GM19099 (cell line): ENCODE measurements around the gene PEAK1.

Source experiments
- POLR2A ChIP-seq: IDR thresholded peaks from 3 replicates; pipeline ENCODE4 v1.6.1; 2011; ENCODE audit warnings: low read depth; ENCODE audit not compliant: insufficient read length; ENCODE audit errors: extremely low read depth

The PEAK1 gene

GRCh38 chr15:77395013-77395774 lies 24.7 kb downstream of the PEAK1 start:
- no peak for TF ChIP-seq POLR2A

DNA sequence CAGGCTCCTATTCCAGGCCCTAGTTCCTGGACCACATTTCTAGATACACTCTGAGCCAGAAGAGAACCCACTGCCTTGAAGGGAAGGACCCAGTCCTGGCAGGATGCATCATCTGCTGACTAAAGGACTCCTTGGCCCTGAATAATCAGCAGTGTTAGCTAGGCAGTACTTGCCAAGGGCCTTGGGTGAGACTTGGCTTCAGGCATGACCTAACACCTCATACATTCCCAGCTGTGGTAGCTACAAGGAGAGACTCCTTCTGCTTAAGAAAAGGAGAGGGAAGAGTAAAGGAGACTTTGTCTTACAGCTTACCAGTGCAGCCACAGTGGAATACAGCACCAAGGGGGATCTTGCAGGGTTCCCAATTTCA lies 26.4 kb downstream of the PEAK1 start:
- no peak for TF ChIP-seq POLR2A

GRCh38 chr15:77392762-77393470 lies 27.0 kb downstream of the PEAK1 start:
- no peak for TF ChIP-seq POLR2A

GRCh38 chr15:77391372-77391951 lies 28.4 kb downstream of the PEAK1 start:
- TF ChIP-seq POLR2A: no peak

DNA sequence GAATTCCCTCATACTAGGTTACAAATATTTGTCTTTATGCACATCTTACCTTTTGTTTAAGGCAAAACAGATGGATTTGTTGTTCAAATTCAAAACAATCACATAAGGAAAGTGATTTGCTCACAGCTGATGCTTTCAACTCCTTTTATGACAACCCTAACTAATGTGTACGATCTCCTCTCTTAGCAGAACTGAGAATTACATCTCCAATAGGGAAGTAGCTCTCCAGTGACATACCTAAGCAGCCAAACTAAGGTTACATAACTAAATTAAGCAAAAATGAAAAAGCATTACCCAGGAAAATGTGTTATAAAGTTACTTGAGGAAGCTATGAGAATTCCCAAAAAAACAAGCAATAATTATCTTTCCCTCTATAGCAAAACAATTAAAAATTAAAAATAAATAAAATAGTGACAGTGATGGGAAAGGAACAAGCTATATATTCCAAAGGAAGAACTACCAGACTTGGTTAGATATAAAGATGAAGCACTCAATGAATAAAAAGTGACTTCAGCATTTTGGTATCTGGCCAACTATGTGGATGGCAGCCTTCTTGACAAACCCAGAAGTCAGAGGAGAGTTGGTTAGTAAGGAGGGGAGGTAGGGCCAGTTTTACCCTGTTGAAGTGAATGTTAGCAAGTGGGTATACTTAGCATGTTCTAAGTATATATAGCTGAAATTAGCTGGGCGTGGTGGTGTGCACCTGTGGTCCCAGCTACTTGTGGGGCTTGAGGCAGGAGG lies 32.4 kb downstream of the PEAK1 start:
- TF ChIP-seq POLR2A: no peak

- no peak for TF ChIP-seq POLR2A
These were observed 33.3 kb downstream of the PEAK1 start for GRCh38 chr15:77386626-77387025.

- TF ChIP-seq POLR2A: no peak
These were observed 35.1 kb downstream of the PEAK1 start for GRCh38 chr15:77384589-77385359.

GRCh38 chr15:77384086-77384485 lies 35.8 kb downstream of the PEAK1 start:
- TF ChIP-seq POLR2A: no peak

- TF ChIP-seq POLR2A: no peak
These were observed 39.9 kb downstream of the PEAK1 start for GRCh38 chr15:77380033-77380432.

GRCh38 chr15:77376770-77377169 lies 43.1 kb downstream of the PEAK1 start:
- TF ChIP-seq POLR2A: no peak

GRCh38 chr15:77375133-77375532 lies 44.8 kb downstream of the PEAK1 start:
- TF ChIP-seq POLR2A: no peak

- no peak for TF ChIP-seq POLR2A
These were observed 46.5 kb downstream of the PEAK1 start for GRCh38 chr15:77373441-77373840.

- no peak for TF ChIP-seq POLR2A
These were observed 47.9 kb downstream of the PEAK1 start for GRCh38 chr15:77371850-77372563.

DNA sequence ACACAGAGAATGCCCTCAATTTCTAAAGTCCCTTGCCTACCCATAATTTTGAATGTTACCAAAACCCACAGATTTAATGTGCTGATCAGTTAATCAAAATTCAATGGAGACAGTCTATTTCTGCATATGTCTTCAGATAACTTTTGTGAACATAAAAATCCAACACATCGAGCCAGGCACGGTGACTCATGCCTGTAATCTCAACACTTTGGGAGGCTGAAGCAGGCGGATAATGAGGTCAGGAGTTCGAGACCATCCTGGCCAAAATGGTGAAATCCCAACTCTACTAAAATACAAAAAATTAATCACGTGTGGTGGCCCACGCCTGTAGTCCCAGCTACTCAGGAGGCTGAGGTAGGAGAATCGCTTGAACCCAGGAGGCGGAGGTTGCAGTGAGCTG lies 49.3 kb downstream of the PEAK1 start:
- no peak for TF ChIP-seq POLR2A
